Smooth muscle cell (in vitro differentiated cells): ENCODE results near the gene MBNL1. TPM values are rescaled to one million over a fixed set of nuclear protein-coding genes. Genes with fewer than 3 reads are reported as not detected.

Experiments used
- DNase-seq: peaks from one replicate; lab custom pipeline; 2025; ENCODE audit not compliant: unreplicated experiment; lab: John Stamatoyannopoulos, UW
- H2AFZ ChIP-seq: fragments of 200-600 bp; sonication (generic); 2 replicates; pipeline ENCODE4 v1.6.0; 2016; ENCODE audit warnings: antibody characterized with exemption, low read depth, mild to moderate bottlenecking
- H3F3A ChIP-seq: fragments of 200-600 bp; sonication (generic); 2 replicates; pipeline ENCODE4 v1.6.0; 2017; ENCODE audit warnings: antibody characterized with exemption, low read depth
- H3K27ac ChIP-seq: fragments of 200-600 bp; sonication (generic); 2 replicates; pipeline ENCODE4 v1.5.1; 2016; ENCODE audit warnings: low read depth, mild to moderate bottlenecking
- H3K27me3 ChIP-seq: fragments of 200-600 bp; sonication (generic); 2 replicates; pipeline ENCODE4 v1.6.1; 2016; ENCODE audit warnings: low read depth, mild to moderate bottlenecking
- H3K36me3 ChIP-seq: fragments of 200-600 bp; sonication (generic); 2 replicates; pipeline ENCODE4 v1.5.1; 2016; ENCODE audit warnings: low read depth
- H3K4me1 ChIP-seq: fragments of 200-600 bp; sonication (generic); 2 replicates; pipeline ENCODE4 v1.5.1; 2016; ENCODE audit warnings: low read depth
- H3K4me2 ChIP-seq: fragments of 200-600 bp; sonication (generic); 2 replicates; pipeline ENCODE4 v1.6.0; 2016; ENCODE audit warnings: mild to moderate bottlenecking
- H3K4me3 ChIP-seq: fragments of 200-600 bp; sonication (generic); 2 replicates; pipeline ENCODE4 v1.5.1; 2016; ENCODE audit warnings: mild to moderate bottlenecking
- H3K79me2 ChIP-seq: fragments of 200-600 bp; sonication (generic); 2 replicates; pipeline ENCODE4 v1.6.0; 2016; ENCODE audit warnings: low read depth, mild to moderate bottlenecking
- H3K9ac ChIP-seq: fragments of 200-600 bp; sonication (generic); 2 replicates; pipeline ENCODE4 v1.6.0; 2016; ENCODE audit warnings: low read depth
- H3K9me3 ChIP-seq: fragments of 200-600 bp; sonication (generic); replicated peaks from 2 replicates; pipeline ENCODE4 v1.5.1; 2016; ENCODE audit warnings: low read depth
- H4K20me1 ChIP-seq: fragments of 200-600 bp; sonication (generic); 2 replicates; pipeline ENCODE4 v1.6.0; 2016; ENCODE audit warnings: low read depth
- WGBS: methylation state at CpG from one replicate; pipeline ENCODE4 v1.1.7; 2016; ENCODE audit warnings: low lambda C conversion rate; 5-methylcytosine and 5-hydroxymethylcytosine counted together
- polyA plus RNA-seq: library from polyadenylated mRNA; unstranded; fragments of >200 nt; fragmentation: Nextera tagmentation; extraction: Ambion mirVana; gene quantifications from 2 replicates; pipeline ENCODE4 v1.2.1, GENCODE V29; 2016
- total RNA-seq: library from RNA; depleted of rRNA; stranded (reverse); fragments of >200 nt; gene quantifications from 2 replicates; pipeline ENCODE4 v1.2.3, GENCODE V29; 2014
- TF ChIP-seq, protein P1 (sequence below): fragments of 200-600 bp; sonication (generic); IDR thresholded peaks from 2 replicates; pipeline ENCODE4 v1.5.1; 2017; ENCODE audit warnings: borderline replicate concordance, mild to moderate bottlenecking, antibody characterized with exemption; ENCODE audit not compliant: insufficient read depth, poor library complexity, severe bottlenecking

The MBNL1 gene
- total and polyA plus RNA-seq, 2 experiments from 2014 or later, result 19.5 to 128 TPM

GRCh38 chr3:152230370-152230769 is 38.4 kb upstream of the MBNL1 start:
- H3K27me3 ChIP-seq, result no peaks in the 10 kb centered on the region
- H3K79me2 ChIP-seq, result no peaks in the 10 kb centered on the region
- H3K27ac ChIP-seq, result no peak overlapping the region
- WGBS, result 94% methylated on average over 1 of the region's 1 CpG
- TF ChIP-seq, protein P1, sequence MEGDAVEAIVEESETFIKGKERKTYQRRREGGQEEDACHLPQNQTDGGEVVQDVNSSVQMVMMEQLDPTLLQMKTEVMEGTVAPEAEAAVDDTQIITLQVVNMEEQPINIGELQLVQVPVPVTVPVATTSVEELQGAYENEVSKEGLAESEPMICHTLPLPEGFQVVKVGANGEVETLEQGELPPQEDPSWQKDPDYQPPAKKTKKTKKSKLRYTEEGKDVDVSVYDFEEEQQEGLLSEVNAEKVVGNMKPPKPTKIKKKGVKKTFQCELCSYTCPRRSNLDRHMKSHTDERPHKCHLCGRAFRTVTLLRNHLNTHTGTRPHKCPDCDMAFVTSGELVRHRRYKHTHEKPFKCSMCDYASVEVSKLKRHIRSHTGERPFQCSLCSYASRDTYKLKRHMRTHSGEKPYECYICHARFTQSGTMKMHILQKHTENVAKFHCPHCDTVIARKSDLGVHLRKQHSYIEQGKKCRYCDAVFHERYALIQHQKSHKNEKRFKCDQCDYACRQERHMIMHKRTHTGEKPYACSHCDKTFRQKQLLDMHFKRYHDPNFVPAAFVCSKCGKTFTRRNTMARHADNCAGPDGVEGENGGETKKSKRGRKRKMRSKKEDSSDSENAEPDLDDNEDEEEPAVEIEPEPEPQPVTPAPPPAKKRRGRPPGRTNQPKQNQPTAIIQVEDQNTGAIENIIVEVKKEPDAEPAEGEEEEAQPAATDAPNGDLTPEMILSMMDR, result no peak
- no peak for DNase-seq
- H3K9ac ChIP-seq, result no peak overlapping the region
- H3K9me3 ChIP-seq, result no peaks in the 10 kb centered on the region
- no peaks in the 10 kb centered on the region for H4K20me1 ChIP-seq
- H2AFZ ChIP-seq, result no peak overlapping the region
- no peaks in the 10 kb centered on the region for H3F3A ChIP-seq
- H3K4me2 ChIP-seq, result no peak overlapping the region
- no peak overlapping the region for H3K4me3 ChIP-seq
- H3K4me1 ChIP-seq, result no peaks in the 10 kb centered on the region
- H3K36me3 ChIP-seq, result no peaks in the 10 kb centered on the region

DNA sequence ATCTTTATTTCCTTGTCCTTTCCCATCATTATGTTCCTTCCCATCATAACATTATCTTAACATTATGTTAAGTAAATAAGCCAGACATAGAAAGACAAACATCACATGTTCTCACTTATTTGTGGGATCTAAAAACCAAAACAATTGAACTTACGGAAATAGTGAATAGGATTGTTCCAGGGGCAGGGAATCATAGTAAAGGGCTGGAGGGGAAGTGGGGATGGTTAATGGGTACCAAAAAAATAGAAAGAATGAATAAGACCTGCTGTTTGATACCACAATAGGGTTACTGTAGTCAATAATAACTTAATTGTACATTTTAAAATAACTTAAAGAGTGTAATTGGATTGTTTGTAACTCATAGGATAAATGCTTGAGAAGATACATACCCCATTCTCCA is 36.7 kb upstream of the MBNL1 start:
- Histone ChIP-seq H3K36me3 (no peaks in the 10 kb centered on the region), H3K4me1 (no peaks in the 10 kb centered on the region), H4K20me1 (no peaks in the 10 kb centered on the region), H3K4me3 (no peak overlapping the region), H3K79me2 (no peaks in the 10 kb centered on the region), H3K4me2 (no peak overlapping the region), H3K27ac (no peak overlapping the region), H2AFZ (no peak overlapping the region), H3F3A (no peaks in the 10 kb centered on the region), H3K27me3 (no peaks in the 10 kb centered on the region), H3K9ac (no peak overlapping the region), H3K9me3 (no peaks in the 10 kb centered on the region)
- no peak for DNase-seq
- WGBS, result 89% methylated on average over 1 of the region's 1 CpG
- TF ChIP-seq, protein P1, result no peak

DNA sequence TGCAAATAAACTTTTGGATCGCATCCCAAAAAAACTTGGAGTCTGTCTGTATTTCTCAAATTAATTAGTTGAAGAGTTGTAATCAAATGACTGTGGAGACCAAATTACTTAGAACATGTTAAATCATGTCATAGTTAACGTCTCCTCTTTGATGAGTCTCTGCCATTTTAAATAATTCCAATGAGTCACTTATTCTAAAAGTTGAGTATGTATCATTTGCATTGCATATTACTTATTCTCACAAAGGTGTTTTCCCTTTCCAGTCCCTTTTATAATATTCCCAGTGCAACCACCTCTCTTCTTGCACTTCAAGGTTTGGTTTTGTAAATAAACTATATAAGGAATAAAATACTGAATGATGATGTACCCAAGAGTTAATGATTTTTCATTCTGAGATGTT is 36.0 kb upstream of the MBNL1 start:
- Histone ChIP-seq H3F3A (no peaks in the 10 kb centered on the region), H3K4me2 (no peak overlapping the region), H3K9me3 (no peaks in the 10 kb centered on the region), H3K79me2 (no peaks in the 10 kb centered on the region), H3K9ac (no peak overlapping the region), H4K20me1 (no peaks in the 10 kb centered on the region), H3K27me3 (no peaks in the 10 kb centered on the region), H3K4me1 (no peaks in the 10 kb centered on the region), H2AFZ (no peak overlapping the region), H3K36me3 (no peaks in the 10 kb centered on the region), H3K4me3 (no peak overlapping the region), H3K27ac (no peak overlapping the region)
- no peak for DNase-seq
- TF ChIP-seq, protein P1, result no peak
- WGBS, result 90% methylated on average over 2 of the region's 2 CpGs

GRCh38 chr3:152234657-152235375 is 33.9 kb upstream of the MBNL1 start:
- no peaks in the 10 kb centered on the region for H3K36me3 ChIP-seq

More at GRCh38 chr3:152234657-152235375, 33.9 kb upstream of the MBNL1 start:
- Histone ChIP-seq H3K4me1 (no peaks in the 10 kb centered on the region), H3K27ac (no peak overlapping the region), H3K9me3 (no peaks in the 10 kb centered on the region), H3K4me3 (no peak overlapping the region), H3K9ac (no peak overlapping the region), H3K27me3 (no peaks in the 10 kb centered on the region), H3K79me2 (no peaks in the 10 kb centered on the region), H4K20me1 (no peaks in the 10 kb centered on the region), H2AFZ (no peak overlapping the region), H3K4me2 (no peak overlapping the region), H3F3A (no peaks in the 10 kb centered on the region)
- TF ChIP-seq, protein P1, result no peak
- no peak for DNase-seq
- 94% methylated on average over 3 of the region's 3 CpGs for WGBS
